CD4-positive, alpha-beta T cell treated with Interferon alpha-2 for 1 hour (primary cell): ENCODE results near the gene CHMP6.
A peak's percentile ranks its signal among the peaks of the same experiment; 100 is the strongest.

ENCODE experiments used
- DNase-seq, 2 donors: peaks; one replicate each; pipeline ENCODE4 v3.0.0-alpha.2; 2020 to 2022

Gene CHMP6

GRCh38 chr17:80991645-80992076, at the start of gene CHMP6:
Gene CHMP6, plus strand, starts transcription at chr17:80991841. Its CDS starts 78 bp downstream, at chr17:80991919.
- peak; percentile 70 to 81 for DNase-seq

DNA sequence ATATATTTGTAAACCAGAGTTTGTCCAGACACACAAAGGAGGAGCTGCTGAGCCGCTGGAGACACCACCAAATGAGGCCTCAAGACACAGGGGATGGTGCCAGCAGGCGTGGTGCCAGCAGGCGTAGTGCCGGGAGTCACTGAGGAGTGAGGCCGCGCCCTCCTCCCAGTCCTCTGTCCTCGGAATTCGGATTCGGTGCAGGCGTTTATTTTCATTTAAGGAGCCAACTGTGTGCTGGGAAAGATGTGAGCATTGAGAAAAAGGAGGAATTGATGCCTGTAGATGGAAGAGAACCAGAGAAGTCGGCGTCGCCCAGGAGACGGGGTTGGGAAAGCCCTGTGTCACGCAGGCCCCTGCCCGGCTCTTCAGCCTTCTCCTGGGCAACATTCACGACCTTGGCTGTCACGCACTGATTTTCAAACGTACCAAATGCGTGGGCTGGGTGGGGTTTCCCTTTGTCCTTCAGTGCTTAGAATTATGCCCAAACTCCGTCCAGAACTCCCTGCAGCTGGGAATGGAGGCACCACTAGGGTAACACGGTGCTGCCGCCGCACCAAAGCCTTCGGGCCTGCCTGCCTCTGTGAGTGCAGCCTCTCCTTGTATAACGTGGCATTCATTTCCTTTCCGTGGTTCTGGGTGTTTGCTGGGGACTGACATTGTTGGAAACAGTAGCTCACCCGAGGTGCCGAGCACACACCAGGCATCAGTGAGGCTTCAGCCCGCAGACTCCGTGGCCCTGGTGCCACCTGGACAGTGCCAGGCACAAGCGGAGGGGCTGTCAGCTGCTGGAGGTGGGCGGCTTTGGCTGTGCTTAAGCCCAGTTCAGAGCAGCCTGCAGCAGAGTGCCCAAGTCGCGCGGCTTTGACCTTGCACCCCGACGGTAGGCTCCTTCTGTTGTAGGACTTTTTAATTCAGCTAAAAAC, 49.0 kb upstream of the CHMP6 start:
- DNase-seq, result no peak

GRCh38 chr17:80943346-80944145, 48.1 kb upstream of the CHMP6 start:
- DNase-seq, result no peak

GRCh38 chr17:80944326-80944725, 47.3 kb upstream of the CHMP6 start:
- no peak for DNase-seq

DNA sequence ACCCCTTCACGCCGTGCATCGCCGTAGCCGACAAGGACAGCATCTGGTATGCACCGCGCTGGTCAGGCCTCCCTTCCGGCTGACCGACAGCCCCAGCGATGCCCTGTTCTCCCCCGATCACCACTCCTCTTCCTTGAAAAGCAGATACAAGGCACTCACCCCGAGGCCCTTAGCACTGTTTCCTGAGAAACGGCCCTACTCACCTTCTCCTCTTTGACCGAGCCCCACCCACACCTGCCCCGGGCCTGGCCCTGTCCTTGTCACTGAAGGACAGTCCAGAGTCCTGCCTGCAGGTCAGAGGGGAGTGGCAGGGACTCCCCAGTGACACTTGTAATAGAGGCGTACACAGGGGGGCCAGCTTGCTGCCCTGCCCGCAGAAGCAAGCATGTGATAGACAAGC, 45.9 kb upstream of the CHMP6 start:
- no peak for DNase-seq

DNA sequence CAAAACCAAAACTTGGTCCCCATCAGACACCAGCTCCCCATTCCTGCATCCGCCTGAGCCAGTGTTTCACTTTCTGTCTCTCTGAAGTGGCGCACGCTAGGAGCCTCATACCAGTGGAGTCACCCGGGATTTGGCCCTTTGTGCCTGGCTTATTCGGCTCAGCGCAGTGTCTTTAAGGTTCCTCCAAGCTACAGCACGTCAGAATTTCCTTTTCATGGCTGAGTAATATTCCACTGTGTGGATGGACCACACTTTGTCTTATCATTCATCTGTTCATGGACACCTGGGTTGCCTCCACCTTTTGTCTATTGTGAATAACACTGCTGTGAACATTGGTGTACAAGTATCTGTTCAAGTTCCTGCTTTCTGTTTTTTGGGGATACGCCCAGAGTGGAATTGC, 45.2 kb upstream of the CHMP6 start:
- no peak for DNase-seq

DNA sequence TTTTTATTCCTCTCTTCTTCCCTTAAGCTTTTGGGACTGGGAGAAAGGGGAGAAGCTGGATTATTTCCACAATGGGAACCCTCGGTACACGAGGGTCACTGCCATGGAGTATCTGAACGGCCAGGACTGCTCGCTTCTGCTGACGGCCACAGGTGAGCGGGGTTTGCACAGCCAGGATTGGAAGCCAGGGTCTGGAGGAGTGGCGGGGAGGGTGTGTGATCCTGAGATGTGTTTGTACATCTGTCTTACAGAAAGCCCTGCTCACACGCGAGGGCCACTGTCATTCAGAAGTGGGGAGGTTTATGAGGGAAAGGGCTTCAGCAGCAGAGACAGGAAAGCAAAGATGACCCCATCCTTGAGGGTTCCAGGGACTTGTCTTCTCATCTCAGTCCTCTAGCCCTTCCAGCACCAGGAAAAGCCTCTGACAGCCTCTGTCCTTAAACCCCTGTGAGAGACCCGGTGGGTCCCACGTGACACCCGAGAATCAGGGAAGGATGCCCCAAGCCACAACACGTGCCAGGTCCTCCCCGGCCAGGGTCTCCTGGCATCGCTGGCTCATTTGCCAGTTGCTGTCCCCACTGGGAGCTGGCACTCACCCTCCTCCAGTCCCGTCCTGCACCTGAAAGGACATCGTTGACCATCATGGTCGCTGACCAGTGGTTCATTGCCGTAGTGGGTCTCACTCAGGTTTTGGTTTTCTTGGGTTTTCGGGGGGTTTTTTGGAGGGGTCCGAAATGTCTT, 44.3 kb upstream of the CHMP6 start:
- no peak for DNase-seq

DNA sequence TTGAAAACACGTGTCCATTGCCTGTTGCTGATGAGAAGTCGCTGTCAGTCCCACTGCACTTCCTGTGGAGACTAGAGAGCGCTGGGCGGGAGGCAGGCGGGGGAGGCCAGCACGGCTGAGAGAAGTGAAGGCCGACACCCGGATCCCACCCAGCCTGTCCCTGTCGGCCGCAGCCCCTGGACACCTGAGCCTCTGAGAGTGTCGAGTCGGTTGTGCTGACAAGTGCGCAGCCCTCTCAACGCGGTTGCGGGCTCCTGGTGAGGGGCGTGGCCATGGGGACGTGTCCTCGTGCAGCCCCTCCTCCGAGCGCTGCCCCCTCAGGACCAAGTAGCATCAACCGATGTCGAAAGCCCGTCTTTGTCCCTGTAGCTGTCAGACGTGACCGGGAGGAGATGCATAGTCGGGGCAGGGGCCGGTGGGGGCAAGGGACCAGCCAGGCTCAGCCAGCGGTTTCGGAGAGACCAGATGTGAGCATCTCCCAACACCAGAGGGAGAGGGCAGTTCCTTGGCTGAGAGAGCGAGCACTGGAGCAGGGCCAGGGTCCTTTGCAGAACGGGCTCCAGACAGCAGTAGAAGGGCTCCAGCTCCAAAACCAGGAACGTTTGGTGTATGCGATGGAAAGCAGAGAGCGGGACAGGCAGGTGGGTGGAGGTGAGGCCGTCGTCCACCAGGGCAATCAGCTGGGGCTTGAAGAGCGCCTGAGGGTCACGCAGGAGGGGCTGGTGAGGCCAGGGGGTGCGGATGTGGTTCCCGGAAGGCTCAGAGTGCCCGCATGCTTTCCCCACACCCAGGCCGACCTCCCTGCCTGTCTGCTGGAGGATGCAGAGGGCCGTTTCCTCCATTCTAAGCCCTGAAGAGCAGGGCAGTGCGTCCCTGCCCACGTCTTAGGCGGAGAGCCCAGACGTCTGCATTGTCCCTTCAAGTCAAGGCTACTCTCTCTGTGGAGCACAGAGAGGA, 43.3 kb upstream of the CHMP6 start:
- no peak for DNase-seq

DNA sequence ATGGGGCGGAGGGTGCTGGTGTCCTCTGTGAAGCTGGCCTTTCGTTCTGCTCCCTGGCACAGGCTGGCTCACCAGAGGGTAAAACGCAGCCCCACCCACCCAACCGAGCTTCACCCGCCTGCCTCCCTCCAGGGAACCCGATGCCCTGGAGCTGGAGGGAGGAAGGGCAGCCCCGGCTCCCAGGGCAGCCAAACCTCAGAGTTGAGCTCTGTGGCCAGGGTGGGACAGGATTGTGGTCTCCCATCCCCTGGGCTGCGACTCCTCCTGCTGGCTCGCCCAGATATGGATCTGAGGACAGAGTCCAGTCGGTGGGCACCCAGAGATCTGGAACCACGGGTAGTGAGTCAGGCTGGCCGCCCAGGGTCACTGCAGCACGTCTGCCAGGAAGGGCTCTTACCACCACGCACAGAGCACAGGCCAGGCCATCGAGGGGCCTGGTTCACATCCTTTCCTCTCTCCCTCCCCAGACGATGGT, 42.6 kb upstream of the CHMP6 start:
- DNase-seq, result no peak

DNA sequence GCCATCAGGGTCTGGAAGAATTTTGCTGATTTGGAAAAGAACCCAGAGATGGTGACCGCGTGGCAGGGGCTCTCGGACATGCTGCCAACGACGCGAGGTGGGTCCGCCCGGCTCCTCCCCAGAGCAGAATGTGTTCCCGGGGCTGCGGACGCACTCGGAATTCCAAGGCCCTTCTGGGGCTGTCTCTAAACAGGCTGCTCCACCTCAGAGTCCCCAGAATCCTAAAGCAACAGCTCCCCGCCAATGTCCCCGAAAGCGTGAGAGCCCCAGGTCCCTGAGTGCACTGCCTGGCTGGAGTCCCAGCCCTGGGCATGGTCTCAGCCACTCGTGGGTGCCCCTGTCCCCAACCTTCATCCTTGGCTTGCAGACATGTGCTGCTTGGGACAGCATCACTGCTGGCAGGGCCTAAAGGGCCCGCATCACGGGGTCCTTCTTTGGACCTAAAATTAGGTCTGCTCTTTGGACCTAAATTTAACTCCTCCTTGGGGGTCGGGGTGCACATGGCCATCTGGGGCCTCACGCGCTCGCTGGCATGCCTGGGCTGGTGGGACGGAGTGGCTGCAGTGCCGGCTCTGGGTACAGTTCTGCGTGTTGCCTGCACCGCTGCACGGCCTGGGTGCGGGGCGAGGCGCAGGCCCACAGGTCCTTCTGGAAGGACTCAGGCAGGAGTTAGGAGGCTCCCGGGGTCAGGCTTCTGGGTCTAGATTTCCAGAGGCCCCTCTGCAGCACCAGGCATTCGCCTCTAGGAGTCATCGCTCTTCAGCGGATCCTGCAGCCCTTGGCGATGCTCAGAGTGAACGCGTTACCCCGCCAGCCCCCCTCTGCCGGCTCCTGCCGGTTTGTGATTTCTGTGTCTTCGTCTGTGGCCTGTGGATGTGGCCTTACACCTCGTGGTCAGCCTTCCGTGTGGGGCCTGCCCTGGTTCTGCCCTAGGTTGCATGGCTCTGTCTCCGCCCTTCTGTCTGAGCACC, 41.9 kb upstream of the CHMP6 start:
- no peak for DNase-seq

- no peak for DNase-seq
Measured at GRCh38 chr17:80950466-80951120, 41.0 kb upstream of the CHMP6 start.

DNA sequence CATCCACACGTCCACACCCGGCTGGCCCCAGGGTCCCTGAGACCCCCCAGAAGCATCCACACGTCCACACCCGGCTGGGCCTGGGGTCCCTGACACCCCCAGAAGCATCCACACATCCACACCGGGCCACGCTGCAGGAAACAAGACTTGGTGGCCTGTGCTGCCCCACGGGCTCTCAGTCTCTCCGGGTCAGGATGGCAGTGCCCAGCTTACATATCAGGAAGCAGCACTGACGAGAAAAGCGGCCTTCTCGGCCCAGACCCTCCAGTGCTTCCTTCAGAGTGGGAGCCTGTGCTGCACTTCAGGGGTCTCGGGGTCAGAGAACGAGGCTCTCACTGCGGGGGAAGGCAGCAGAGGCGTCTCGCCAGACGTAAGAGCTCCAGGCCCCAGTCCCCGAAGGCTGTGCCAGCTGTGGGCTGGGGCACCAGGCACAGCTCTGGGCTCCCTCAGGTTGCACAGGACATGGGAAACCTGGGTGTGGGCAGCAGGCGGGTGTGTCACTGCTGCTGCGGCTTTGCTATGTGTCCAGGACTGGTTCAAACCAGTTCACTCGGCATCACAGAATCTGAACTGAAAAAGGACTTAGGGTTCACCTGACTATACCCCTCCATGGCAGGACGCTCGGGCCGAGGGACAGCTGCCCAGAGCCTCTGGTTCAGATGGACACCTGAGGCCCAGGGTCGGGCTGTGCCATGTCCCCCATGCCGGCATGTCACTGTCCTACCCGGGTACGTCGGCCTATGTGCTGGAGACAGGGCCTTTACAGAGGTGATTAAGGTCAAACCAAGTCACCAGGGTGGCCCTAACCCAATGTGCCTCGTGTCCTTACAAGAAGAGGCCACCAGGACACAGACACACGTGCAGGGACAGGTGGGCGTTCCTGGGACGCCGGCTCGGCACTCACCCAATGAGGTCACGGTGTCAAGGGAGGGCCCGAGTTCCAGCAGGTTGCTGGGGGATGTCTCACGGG, 40.2 kb upstream of the CHMP6 start:
- DNase-seq, result no peak

DNA sequence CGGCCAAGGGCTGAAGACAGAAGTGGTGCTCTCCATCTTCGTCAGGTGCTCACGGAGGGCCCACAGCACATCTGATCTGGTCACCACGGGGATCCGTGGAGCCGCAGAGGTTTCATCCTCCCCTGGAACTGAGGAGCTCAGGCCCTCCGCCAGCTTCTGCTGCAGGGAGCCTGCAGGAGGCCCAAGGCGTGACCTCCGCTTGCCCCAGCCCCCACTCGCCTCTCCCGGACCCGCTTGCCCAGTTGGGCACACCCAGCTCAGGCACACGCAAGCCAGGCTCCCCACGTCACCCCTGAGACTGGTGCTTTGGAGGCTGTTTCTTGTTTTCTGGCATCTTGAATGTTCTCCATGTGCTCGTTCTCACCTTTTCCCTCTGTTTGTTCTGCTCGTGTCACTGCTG, 39.4 kb upstream of the CHMP6 start:
- no peak for DNase-seq

DNA sequence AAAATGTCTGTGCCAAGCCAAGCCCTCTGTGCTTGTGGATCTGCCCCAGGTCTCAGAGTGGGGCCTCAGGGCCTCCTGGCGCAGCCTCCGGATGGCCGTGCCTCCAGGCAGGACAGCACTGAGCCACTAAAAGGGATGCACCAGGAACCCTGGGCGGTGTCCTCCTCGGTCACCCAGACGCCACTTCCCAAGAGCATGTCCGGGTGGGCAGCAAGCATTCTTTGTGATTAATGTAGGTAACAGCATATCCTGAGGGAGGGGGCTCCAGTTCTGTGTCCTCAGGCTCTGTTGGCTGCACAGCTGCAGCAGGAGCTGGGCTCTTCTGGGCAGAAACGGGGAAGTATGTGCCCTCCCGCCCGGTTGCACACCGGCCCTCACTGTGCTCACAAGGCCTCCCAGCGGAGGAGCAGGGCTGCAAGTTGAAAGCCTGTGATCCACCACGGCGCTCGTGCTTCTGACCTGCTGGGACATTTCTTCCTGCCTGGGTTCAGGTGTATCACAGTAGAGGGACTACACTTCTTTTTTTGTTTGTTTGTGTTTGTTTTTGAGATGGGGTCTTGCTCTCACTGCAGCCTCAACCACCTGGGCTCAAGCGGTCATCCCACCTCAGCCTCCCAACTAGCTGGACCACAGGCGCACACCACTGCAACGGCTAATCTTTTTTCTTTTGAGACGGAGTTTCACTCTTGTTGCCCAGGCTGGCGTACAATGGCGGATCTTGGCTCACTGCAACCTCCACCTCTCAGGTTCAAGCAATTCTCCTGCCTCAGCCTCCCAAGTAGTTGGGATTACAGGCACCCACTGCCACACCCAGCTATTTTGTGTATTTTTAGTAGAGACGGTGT, 37.9 kb upstream of the CHMP6 start:
- no peak for DNase-seq

- no peak for DNase-seq
Measured at GRCh38 chr17:80955078-80955477, 36.6 kb upstream of the CHMP6 start.

DNA sequence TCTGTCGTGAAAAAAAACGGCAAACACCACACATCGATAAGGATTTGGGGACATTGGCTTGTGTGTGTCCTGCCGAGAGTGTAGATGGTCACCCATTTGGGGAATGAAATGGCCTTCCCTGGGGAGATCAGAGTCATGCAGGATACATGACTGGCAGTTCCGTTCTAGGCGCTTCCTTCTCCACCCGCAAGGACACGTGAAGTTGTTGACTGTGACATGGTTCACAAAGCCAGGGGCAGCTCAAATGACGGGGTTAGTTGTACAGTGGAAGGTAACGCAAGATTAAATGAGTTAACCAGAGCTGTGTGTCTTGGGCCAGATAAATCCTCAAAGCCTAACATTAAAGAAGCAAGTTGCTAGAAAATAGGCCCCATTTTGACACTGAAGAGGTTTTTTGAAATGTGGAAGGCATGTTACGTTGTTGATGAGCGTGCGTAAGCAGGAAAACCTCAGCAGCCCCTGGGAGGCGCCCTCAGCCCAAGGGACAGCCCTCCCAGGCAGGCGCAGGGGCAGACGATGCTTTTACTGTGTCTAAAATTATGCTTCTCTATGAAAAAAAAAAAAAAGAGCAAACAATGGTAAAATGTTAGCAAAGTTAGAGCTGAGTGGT, 35.9 kb upstream of the CHMP6 start:
- DNase-seq, result no peak
